GM20000 (cell line): ENCODE measurements around the gene C19orf25.

ENCODE experiments used
- DNase-seq: peaks from one replicate; pipeline ENCODE4 v3.0.0; 2012; ENCODE audit warnings: low spot score
- CTCF ChIP-seq: IDR thresholded peaks from 2 replicates; pipeline ENCODE4 v1.5.1; 2012; ENCODE audit warnings: mild to moderate bottlenecking, control low read depth; ENCODE audit errors: extremely low read depth, missing control alignments

Gene C19orf25

GRCh38 chr19:1428738-1429391, 50.1 kb downstream of the C19orf25 start:
- DNase-seq: no peak
- TF ChIP-seq CTCF: no peak

GRCh38 chr19:1427221-1427920, 51.6 kb downstream of the C19orf25 start:
- DNase-seq: no peak
- TF ChIP-seq CTCF: no peak

- no peak for DNase-seq
- TF ChIP-seq CTCF: no peak
These were observed 52.3 kb downstream of the C19orf25 start for GRCh38 chr19:1426736-1427135.

GRCh38 chr19:1425902-1426301, 53.1 kb downstream of the C19orf25 start:
- no peak for TF ChIP-seq CTCF
- DNase-seq: no peak

DNA sequence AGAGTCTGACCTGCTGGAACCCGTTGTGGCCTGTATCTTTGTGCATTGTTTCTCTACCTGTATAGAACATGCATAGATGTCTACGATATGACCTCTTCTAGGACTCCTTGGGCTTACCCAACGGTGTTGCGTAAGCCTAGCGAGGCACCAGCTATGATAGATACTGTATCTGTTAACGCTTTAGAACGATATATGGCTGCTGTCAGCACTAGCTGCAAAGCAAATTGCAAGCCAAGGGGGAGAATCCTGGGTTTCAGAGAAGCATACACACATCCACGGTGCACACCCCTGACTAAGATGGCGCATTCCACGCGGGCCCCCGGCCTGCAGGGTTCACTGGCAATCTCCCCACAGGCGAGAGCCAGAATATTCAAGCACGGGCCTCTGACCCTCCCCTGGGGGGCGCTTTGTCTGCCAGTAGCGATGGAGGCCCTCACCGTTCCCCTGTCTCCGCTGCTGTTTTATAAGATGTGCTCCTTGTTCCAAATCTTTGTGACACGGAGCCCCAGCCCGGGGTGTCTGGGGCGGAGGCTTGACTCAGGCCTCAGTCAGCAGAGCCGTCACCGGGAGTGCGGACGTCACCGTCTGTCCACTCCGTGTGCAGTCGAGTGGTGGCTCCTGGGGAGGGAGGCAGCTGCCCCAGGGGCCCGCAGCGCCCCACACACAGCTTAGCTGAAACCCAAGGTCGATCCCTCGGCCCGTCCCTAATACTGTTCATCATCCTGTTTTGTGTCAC, 53.7 kb downstream of the C19orf25 start:
- DNase-seq: no peak

DNA sequence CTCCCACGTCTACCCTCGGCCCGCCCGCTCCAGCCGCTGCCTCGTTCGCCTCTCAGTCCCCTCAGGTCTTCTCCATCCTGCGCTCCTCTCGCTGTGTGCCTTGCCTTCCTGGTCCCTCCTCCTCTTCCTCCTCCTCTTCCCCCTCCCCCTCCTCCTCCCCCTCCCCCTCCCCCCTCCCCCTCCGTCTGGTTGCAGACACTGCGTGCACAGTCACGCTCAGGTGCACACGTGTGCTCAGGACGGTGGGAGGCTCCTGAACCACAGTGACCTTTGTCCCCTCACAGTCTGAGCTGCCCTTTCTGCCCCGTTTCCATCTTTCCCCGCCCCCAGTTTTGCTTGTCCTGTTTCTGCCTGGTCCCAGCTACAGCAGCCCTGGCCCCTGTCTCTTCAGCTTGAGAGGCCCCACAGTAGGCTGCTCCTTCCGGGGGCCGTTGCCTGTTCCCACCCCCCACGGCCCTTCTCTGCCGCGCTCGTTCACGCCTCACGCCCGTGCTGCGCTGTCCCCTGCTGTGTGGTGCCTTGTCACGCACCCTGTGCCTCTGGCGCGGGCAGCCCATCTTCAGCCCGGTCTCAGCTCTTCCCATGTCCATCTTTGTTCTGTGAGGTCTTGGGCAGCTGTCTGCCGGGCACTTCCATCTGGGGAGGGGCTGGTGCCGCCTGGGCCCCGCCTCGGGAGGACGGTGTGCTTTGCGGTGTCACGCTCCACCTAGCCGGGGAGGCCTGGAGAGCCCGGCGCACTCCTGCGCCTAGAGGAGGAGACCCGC, 54.6 kb downstream of the C19orf25 start:
- no peak for TF ChIP-seq CTCF
- DNase-seq: no peak

More for the DNA sequence above, 53.7 kb downstream of the C19orf25 start:
- TF ChIP-seq CTCF: no peak
